Esophagus squamous epithelium (tissue), 4 donors: ENCODE results near the gene JAZF1.

Experiments used
- POLR2A ChIP-seq, 4 donors: fragments of 450-650 bp; IDR thresholded peaks; one replicate each; pipeline ENCODE4 v1.6.1; 2017; ENCODE audit warnings: antibody characterized with exemption in 4 of 4, mild to moderate bottlenecking in 4 of 4, moderate library complexity in 3 of 4
- TF ChIP-seq, protein P1 (sequence below), 6 experiments: fragments of 450-650 bp in 4 of 6; fragments of 200-600 bp in 2 of 6; sonication (generic) in 2 of 6; IDR thresholded peaks; one replicate each; pipeline ENCODE4 v1.5.1; 2016 to 2019; ENCODE audit warnings: antibody characterized with exemption in 6 of 6, mild to moderate bottlenecking in 4 of 6, moderate library complexity in 4 of 6

DNA sequence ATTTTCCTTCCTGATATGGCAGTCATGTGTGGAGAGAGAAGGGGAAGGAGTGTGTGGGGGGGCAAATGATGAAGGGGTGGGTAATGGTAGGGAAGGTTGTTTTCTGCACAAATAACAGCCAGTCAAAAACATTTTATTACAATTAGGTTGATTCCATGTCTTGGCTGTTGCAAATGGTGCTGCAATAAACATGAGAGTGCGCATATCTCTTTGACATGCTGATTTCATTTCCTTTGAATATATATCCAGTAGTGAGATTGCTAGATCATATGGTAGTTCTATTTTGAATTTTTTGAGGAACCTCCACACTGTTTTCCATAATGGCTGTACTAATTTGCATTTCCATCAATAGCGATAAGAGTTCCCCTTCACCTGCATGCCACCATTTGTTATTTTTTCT is 10.6 kb upstream of the JAZF1 start:
- TF ChIP-seq, protein P1, sequence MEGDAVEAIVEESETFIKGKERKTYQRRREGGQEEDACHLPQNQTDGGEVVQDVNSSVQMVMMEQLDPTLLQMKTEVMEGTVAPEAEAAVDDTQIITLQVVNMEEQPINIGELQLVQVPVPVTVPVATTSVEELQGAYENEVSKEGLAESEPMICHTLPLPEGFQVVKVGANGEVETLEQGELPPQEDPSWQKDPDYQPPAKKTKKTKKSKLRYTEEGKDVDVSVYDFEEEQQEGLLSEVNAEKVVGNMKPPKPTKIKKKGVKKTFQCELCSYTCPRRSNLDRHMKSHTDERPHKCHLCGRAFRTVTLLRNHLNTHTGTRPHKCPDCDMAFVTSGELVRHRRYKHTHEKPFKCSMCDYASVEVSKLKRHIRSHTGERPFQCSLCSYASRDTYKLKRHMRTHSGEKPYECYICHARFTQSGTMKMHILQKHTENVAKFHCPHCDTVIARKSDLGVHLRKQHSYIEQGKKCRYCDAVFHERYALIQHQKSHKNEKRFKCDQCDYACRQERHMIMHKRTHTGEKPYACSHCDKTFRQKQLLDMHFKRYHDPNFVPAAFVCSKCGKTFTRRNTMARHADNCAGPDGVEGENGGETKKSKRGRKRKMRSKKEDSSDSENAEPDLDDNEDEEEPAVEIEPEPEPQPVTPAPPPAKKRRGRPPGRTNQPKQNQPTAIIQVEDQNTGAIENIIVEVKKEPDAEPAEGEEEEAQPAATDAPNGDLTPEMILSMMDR (IDR thresholded peaks at IDR 0.05), result no peak
- TF ChIP-seq POLR2A (IDR thresholded peaks at IDR 0.05), result no peak
